Anterior cingulate cortex (tissue), 58 donors: Measurements from ENCODE around the gene NXF2.
"Not testable (repeated sequence)": the region's sequence is repeated elsewhere in the genome, so short reads cannot be mapped to it uniquely, and the experiment has no call there.

Experiments used
- DNase-seq, 58 donors: peaks; one replicate each; lab custom pipeline; 2025; lab: John Stamatoyannopoulos, UW

NXF2 gene

DNA sequence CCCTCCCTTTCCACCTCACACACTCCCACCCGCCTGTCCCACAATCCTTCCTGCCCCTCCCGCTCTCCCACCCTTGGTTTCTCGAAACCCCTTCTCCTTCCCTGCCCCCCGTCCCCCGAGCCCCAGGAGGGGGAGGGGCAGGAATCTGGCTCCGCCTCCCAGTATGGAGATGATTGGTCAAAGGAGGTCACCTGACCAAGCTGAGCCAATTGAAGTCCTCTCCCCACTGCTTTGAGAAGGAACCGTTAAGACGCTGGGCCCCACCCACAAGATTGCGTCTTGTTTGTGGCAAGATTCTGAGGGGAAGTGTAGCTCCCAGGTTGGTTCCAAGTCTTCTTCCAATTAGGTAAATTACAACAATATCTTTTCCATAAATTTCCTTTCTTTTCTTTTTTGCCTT lies at the start of gene NXF2:
Gene NXF2, plus strand, starts transcription at position 275 of the 400 bp plus-strand sequence. CDS start 59,912 bp downstream, outside the sequence.
- DNase-seq, result not testable (repeated sequence)

- not testable (repeated sequence) for DNase-seq
These were observed 39.0 kb upstream of the NXF2 start for GRCh38 chrX:102207940-102208339.

- not testable (repeated sequence) for DNase-seq
These were observed 32.0 kb upstream of the NXF2 start, which contains the start of gene TCP11X1 for GRCh38 chrX:102214986-102215385. TCP11X1 (plus strand) TSS chrX:102215301.

DNA sequence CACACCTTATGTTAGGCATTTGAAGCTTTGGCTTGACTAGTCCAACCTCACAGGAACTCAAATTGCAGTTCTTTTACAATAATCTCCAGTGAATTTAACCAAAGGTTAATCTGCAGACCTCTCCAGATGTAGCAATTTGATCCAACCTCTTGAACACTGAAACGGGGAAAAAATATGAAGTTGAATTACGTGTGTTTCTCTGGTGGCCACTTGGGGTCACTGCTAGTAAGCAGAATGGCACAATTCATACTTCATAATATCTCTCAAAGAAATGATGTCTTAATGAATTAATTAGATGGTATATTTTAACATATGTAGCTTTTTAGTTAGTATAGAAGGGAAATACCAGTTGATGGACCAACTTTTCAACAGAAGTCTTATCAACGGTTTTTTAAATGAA lies 30.5 kb upstream of the NXF2 start:
- not testable (repeated sequence) for DNase-seq

- not testable (repeated sequence) for DNase-seq
These were observed 11.3 kb upstream of the NXF2 start for GRCh38 chrX:102235678-102236077.

DNA sequence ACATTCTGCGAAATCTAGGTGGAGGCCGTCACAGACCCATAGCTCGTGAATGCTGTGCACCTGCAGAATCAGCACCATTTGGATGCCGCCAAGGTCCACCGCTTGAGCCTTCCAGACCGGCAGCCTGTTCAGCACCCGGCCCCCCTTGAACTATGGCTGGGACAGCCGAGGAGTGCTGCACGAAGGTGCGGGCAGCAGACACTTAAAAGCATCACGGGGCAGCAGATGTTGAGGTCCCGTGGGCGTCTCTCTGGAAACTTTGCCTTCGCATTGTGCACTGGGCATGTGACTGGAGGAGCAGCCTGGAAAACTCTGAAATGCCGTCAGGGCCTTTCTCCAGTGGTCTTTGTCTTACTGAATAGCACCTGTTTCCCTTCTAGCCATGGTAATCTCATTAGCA lies 6.7 kb upstream of the NXF2 start:
- not testable (repeated sequence) for DNase-seq

DNA sequence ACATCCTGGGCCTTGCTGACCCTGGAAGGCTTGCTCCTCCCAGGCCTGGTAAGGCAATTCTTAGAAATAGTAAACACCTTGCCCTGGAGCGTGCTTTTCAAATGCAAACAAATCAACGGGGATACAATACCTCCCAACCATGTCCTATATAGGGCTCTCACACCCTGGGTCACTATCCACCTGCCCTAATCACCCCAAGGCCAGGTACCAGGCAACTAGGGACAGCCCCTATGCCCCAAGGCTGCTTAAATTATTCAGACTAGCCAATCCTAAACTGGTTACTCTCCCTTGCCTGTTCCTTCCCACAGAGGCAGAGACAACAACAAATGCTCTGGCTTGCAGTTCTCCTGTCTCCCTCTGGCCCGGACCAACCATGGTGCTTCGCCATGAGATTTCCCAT lies 25.3 kb downstream of the NXF2 start:
- DNase-seq, result not testable (repeated sequence)

DNA sequence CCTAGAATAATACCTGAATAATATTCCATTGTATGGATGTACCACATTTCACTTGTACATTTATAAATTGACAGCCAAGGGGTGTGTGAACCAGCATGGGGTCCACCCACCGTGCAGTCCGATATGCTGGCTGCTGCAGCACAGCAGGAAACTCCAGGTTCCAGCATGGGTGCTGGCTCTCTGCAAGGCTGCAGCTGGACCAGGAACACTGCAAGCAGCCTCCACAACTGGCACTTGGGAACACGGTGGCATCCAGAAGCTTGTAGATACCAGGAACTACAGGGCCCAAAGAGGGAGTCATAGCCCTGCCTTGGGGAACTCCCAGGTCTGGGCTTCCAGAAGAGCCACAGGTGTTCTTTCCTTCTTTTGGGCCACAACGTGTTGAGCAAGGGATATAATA lies 91.2 kb downstream of the NXF2 start:
- DNase-seq, result no peak

DNA sequence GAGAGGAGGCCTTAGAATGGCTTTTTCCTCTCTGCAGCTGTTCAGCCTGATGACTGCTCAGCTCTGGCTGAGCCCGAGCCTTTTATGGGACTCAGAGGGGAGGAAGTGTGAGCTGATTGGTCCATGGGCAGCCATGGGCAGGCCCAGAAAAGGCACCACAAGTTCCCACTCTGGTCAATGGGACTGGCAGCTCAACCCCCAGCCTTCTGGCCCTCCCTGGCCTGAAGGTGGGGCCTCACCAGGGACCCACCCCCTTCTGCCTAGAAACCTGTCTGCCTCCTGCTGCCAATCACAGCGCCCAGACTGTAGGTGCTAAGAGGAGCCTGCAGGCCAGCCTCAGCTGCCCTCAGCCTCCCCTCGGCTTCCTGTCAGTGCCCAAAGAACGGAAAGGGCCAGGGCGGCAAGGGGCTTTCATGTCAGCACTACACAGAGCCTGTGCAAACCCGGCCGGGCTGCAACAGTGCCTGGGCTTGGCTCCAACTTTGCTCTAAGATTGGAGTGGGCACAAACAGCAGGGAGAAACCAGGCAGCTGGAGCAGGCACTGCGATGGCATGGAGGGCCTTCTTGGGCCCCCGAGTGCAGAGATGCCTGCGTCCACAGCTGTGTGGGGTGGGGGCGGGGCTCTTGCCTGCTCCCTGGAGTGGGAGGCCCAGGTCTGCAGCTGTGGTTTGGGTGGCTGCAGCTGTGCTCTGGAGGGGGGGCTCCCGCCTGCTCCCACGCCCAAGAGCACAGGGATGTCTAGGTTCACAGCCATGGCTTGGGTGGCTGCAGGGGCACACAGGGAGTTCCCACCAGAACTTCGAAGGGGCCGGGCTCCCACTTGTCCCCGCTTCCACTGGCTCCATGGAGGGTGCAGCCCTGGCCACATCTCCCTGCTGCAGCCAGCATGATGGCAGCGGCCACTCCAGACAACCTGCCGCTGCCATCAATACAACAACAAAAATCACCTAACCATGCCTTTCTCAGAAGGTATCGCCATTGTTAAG lies 92.6 kb downstream of the NXF2 start:
- no peak for DNase-seq

DNA sequence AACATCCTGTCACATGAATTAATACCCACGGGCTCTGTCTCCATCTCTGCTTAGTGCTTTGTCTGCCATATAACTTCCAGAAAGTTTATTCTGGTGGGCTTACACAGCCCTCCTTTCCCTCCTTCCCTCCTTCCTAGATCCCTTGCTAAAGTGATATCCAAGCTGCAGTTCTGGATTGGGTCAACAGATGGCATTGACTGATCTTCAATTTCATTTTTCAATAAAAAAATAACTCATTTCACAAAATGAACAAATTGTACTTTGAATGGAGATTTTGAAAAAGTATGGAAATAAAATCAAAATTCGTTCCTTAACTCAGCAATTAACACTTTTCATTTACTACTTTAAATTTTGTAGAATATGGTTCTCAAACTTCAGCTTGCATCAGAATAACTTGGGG lies 94.9 kb downstream of the NXF2 start:
- no peak for DNase-seq

GRCh38 chrX:102345916-102346315 lies 98.9 kb downstream of the NXF2 start:
- no peak for DNase-seq
